CD14-positive monocyte (primary cell): ENCODE measurements around the gene SATB2. TPM values are rescaled to one million over a fixed set of nuclear protein-coding genes. Genes with fewer than 3 reads are reported as not detected.

Experiments used
- DNase-seq, 3 donors: peaks; one replicate each; pipeline ENCODE4 v3.0.0-alpha.2; 2011 to 2022
- H2AFZ ChIP-seq: 2 replicates; pipeline ENCODE4 v1.6.0; 2012; ENCODE audit warnings: mild to moderate bottlenecking, low read depth, low read length, inconsistent platforms; ENCODE audit not compliant: insufficient read depth, poor library complexity, severe bottlenecking
- H3K27ac ChIP-seq, 2 donors: 1 replicate in 1 of 2; 2 replicates in 1 of 2; pipeline ENCODE4 v1.5.1; 2012 to 2013; ENCODE audit warnings: low read length in 2 of 2, control low read depth in 1 of 2, inconsistent platforms in 1 of 2, low read depth in 1 of 2, mild to moderate bottlenecking in 1 of 2
- H3K27me3 ChIP-seq, 2 donors: one replicate each; pipeline versions ENCODE4 v1.6.0 to v1.6.1; 2011 to 2013; ENCODE audit warnings: low read length in 2 of 2; ENCODE audit not compliant: control insufficient read depth in 2 of 2, insufficient read depth in 2 of 2
- H3K36me3 ChIP-seq, 2 donors: replicated peaks in 1 of 2; 1 replicate in 1 of 2; 2 replicates in 1 of 2; pipeline versions ENCODE4 v1.5.1 to v1.6.1; 2012 to 2013; ENCODE audit warnings: low read length in 2 of 2, control low read depth in 1 of 2, inconsistent platforms in 1 of 2, mild to moderate bottlenecking in 1 of 2; ENCODE audit not compliant: insufficient read depth in 2 of 2, control insufficient read depth in 1 of 2
- H3K4me1 ChIP-seq, 2 donors: 1 replicate in 1 of 2; 2 replicates in 1 of 2; pipeline versions ENCODE4 v1.5.1 to v1.6.1; 2012 to 2013; ENCODE audit warnings: low read length in 2 of 2, control low read depth in 1 of 2, inconsistent platforms in 1 of 2, mild to moderate bottlenecking in 1 of 2, moderate library complexity in 1 of 2; ENCODE audit not compliant: insufficient read depth in 2 of 2, control insufficient read depth in 1 of 2
- H3K4me2 ChIP-seq: replicated peaks from 2 replicates; pipeline ENCODE3; 2012; ENCODE audit warnings: low read length, moderate library complexity, mild to moderate bottlenecking; ENCODE audit not compliant: poor library complexity, severe bottlenecking; ENCODE audit errors: extremely low read depth
- H3K4me3 ChIP-seq, 3 experiments: fragments of 200-600 bp in 1 of 3; sonication (generic) in 1 of 3; replicated peaks in 1 of 3; 1 replicate in 2 of 3; 2 replicates in 1 of 3; pipeline ENCODE4 v1.5.1; 2011 to 2013; ENCODE audit warnings: low read length in 3 of 3, mild to moderate bottlenecking in 3 of 3, control low read depth in 2 of 3, low read depth in 2 of 3, inconsistent platforms in 1 of 3, moderate library complexity in 1 of 3
- H3K79me2 ChIP-seq: 2 replicates; pipeline ENCODE4 v1.6.0; 2012; ENCODE audit warnings: mild to moderate bottlenecking, control low read depth, inconsistent platforms, low read length, moderate library complexity; ENCODE audit not compliant: insufficient read depth
- H3K9ac ChIP-seq: 2 replicates; pipeline ENCODE4 v1.6.0; 2017; ENCODE audit warnings: low read length, mild to moderate bottlenecking; ENCODE audit not compliant: insufficient read depth, poor library complexity, severe bottlenecking
- H3K9me3 ChIP-seq, 2 donors: replicated peaks in 1 of 2; 1 replicate in 1 of 2; 2 replicates in 1 of 2; pipeline versions ENCODE4 v1.5.1 to v1.6.1; 2012 to 2013; ENCODE audit warnings: low read length in 2 of 2, control low read depth in 1 of 2; ENCODE audit not compliant: control insufficient read depth in 1 of 2, insufficient read depth in 1 of 2
- H4K20me1 ChIP-seq: 2 replicates; pipeline ENCODE4 v1.6.0; 2012; ENCODE audit warnings: mild to moderate bottlenecking, low read length, control low read depth, moderate library complexity; ENCODE audit not compliant: insufficient read depth
- H3K27ac Mint-ChIP-seq, 7 donors: one replicate each; pipeline ENCODE4 v1.8.0; 2020; ENCODE audit warnings: mild to moderate bottlenecking in 7 of 7, mixed read lengths in 7 of 7, moderate library complexity in 6 of 7, inconsistent platforms in 2 of 7
- H3K27me3 Mint-ChIP-seq, 3 donors: one replicate each; pipeline ENCODE4 v1.8.0; 2021 to 2022; ENCODE audit warnings: low read depth in 3 of 3, mild to moderate bottlenecking in 3 of 3, mixed read lengths in 3 of 3, moderate library complexity in 3 of 3, inconsistent platforms in 1 of 3
- H3K36me3 Mint-ChIP-seq, 2 donors: one replicate each; pipeline ENCODE4 v1.8.0; 2020; ENCODE audit warnings: mixed read lengths in 2 of 2, inconsistent platforms in 1 of 2, mild to moderate bottlenecking in 1 of 2
- H3K4me1 Mint-ChIP-seq: one replicate; pipeline ENCODE4 v1.8.0; 2020; ENCODE audit warnings: mild to moderate bottlenecking, mixed read lengths
- H3K4me3 Mint-ChIP-seq, 2 donors: one replicate each; pipeline ENCODE4 v1.8.0; 2020; ENCODE audit warnings: mild to moderate bottlenecking in 2 of 2, mixed read lengths in 2 of 2, moderate library complexity in 1 of 2
- H3K9me3 Mint-ChIP-seq, 7 donors: one replicate each; pipeline ENCODE4 v1.8.0; 2020 to 2022; ENCODE audit warnings: mixed read lengths in 7 of 7, mild to moderate bottlenecking in 6 of 7, moderate library complexity in 6 of 7, inconsistent platforms in 2 of 7
- WGBS: methylation state at CpG from one replicate; pipeline ENCODE4 v1.1.5; 2013; ENCODE audit warnings: missing lambda C conversion rate; ENCODE audit not compliant: insufficient coverage; 5-methylcytosine and 5-hydroxymethylcytosine counted together
- intact Hi-C, 2 donors: fragments of 100-400 bp; cut with micrococcal nuclease; formaldehyde crosslinking; loops; one replicate each; pipeline versions ENCODE4 v1.15.0 to v1.15.1; 2023
- polyA plus RNA-seq, 3 donors: library from polyadenylated mRNA; depleted of rRNA in 1 of 3; unstranded in 2 of 3; stranded (reverse) in 1 of 3; fragments of 300-500 nt in 2 of 3; fragments of >200 nt in 1 of 3; fragmentation: Illumina TruSeq in 2 of 3; gene quantifications; 1 replicate in 2 of 3; 2 replicates in 1 of 3; pipeline ENCODE4 v1.2.3, GENCODE V29; 2012 to 2021
- TF ChIP-seq, protein P1 (sequence below): fragments of 200-600 bp; IDR thresholded peaks from one replicate; pipeline ENCODE4 v1.8.0; 2022; ENCODE audit warnings: antibody characterized with exemption, mild to moderate bottlenecking

SATB2 gene
- polyA plus RNA-seq, 3 donors, result 0.13 to 0.69 (median 0.14) TPM

DNA sequence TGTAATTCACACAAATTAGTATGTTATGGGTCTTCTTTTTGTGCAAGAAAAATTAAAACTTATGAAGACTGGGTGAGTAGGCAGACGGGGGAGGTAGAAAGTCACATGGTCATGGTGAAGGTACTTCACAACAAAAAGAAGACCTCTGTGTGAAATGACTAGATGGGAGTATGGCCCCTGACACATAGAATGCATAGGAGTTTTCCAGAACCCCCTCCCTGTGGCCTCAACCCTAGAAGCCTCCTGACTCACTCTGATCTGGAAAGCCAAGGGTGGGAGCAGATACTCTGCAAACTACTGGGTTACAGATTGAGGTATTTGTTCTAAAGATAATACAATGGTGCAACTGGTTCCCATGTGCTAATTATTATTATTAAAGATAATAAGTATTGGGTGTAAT is 23.2 kb downstream of the SATB2 start:
- Histone ChIP-seq H4K20me1 (no peaks in the 10 kb centered on the region), H3K27ac (no peak overlapping the region), H3K79me2 (no peaks in the 10 kb centered on the region), H2AFZ (no peak overlapping the region), H3K4me3 (no peak overlapping the region), H3K4me2 (no peak overlapping the region), H3K36me3 (no peaks in the 10 kb centered on the region), H3K4me1 (no peaks in the 10 kb centered on the region), H3K9me3 (no peaks in the 10 kb centered on the region), H3K9ac (no peak overlapping the region), H3K27me3 (peaks cover 0 to 4% of the 10 kb centered on the region in 2 donors)
- Mint-ChIP-seq H3K4me1 (no peaks in the 10 kb centered on the region), H3K4me3 (peak overlapping the region in 1 of 2 donors; percentile 4), H3K9me3 (peaks cover 0 to 3% (median 0%) of the 10 kb centered on the region in 7 donors), H3K27me3 (peaks cover 7 to 10% (median 9%) of the 10 kb centered on the region in 3 donors), H3K36me3 (peaks cover 0 to 2% of the 10 kb centered on the region in 2 donors), H3K27ac (no peak overlapping the region)
- TF ChIP-seq, protein P1, sequence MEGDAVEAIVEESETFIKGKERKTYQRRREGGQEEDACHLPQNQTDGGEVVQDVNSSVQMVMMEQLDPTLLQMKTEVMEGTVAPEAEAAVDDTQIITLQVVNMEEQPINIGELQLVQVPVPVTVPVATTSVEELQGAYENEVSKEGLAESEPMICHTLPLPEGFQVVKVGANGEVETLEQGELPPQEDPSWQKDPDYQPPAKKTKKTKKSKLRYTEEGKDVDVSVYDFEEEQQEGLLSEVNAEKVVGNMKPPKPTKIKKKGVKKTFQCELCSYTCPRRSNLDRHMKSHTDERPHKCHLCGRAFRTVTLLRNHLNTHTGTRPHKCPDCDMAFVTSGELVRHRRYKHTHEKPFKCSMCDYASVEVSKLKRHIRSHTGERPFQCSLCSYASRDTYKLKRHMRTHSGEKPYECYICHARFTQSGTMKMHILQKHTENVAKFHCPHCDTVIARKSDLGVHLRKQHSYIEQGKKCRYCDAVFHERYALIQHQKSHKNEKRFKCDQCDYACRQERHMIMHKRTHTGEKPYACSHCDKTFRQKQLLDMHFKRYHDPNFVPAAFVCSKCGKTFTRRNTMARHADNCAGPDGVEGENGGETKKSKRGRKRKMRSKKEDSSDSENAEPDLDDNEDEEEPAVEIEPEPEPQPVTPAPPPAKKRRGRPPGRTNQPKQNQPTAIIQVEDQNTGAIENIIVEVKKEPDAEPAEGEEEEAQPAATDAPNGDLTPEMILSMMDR, result no peak
- intact Hi-C loops, result no loop called here
- DNase-seq, result no peak
- WGBS, result no CpG with 5 or more reads among the region's 1 CpG

DNA sequence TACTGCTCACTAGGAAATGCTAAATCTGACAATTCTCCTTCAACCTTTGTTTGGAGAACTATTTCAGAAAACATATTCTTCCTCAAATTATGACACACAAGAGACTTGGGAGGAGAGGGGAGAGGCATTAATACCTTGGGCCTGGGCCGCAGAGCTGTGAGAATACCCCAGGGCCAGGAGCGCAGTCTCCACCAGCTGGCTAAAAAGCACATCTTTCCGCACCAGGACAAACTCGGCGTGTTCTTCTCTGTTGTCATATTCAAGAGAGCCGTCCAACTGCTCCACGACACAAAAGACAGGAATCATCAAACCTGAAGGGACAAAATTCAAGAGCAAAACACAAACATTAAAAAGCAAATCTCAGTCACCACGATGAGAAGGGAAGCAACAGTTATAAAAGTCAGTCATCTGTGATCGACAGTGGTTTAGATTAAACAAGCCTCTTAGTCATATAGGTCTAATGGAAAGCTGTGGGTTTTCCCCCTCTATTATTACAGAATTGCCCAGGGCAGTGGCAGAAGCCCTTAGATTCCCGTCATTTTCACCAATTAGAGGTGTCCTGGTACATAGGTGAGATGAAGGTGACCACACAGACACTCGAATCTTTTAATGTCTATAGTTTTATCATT is 24.4 kb downstream of the SATB2 start:
- Histone ChIP-seq H4K20me1 (no peaks in the 10 kb centered on the region), H3K27ac (no peak overlapping the region), H3K27me3 (peaks cover 0 to 4% of the 10 kb centered on the region in 2 donors), H3K4me2 (no peak overlapping the region), H3K4me3 (no peak overlapping the region), H3K9ac (no peak overlapping the region), H2AFZ (no peak overlapping the region), H3K4me1 (no peaks in the 10 kb centered on the region), H3K9me3 (no peaks in the 10 kb centered on the region), H3K36me3 (no peaks in the 10 kb centered on the region), H3K79me2 (no peaks in the 10 kb centered on the region)
- Mint-ChIP-seq H3K4me3 (no peak overlapping the region), H3K36me3 (peaks cover 0 to 2% of the 10 kb centered on the region in 2 donors), H3K27me3 (peaks cover 7 to 9% (median 9%) of the 10 kb centered on the region in 3 donors), H3K4me1 (no peaks in the 10 kb centered on the region), H3K9me3 (peaks cover 0 to 3% (median 0%) of the 10 kb centered on the region in 7 donors), H3K27ac (no peak overlapping the region)
- DNase-seq, result no peak
- WGBS, result 96% methylated on average over 5 of the region's 11 CpGs
- TF ChIP-seq, protein P1, result no peak
- intact Hi-C loops, result no loop called here
